ENCODE data around the gene KCNIP1. TPM values are rescaled to one million over a fixed set of nuclear protein-coding genes. Genes with fewer than 3 reads are reported as not detected.
A peak's percentile ranks its signal among the peaks of the same experiment; 100 is the strongest.

The KCNIP1 gene
- total RNA-seq, 1 donor from 2014 or later = not detected

DNA sequence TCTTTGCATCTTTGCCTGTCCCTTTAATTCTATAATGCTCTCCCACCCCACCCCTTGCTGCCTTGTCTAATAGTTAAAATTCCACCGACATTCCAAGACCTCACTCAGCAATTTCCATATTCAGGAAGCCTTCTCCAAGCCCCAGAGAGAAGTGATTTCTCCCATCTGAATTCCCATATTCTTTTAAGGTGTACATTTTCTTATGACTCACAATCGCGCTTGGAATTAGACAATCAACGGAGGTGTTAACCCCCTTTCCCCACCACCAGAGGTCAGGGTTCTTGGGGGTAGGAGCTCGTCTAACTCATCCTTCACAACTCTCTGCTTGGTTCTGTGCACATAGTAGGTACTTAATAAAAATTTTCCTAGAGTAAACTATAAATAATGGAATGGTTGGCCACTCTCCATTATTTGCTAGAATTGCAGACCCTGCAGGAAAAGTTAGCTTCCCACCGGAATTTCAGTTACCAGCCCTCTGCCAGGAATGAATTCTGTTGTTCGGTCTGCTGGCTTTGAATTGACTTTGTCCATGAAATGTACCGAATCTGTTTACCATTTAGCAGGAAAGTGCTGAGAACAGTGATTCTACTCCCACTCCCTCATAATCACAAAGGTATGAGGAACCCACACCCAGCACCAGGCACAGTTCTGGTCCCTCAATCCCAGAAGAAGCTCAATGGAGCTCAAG is 5.0 kb downstream of the KCNIP1 start:
- no peak for DNase-seq (ENCODE audit: low spot score)

DNA sequence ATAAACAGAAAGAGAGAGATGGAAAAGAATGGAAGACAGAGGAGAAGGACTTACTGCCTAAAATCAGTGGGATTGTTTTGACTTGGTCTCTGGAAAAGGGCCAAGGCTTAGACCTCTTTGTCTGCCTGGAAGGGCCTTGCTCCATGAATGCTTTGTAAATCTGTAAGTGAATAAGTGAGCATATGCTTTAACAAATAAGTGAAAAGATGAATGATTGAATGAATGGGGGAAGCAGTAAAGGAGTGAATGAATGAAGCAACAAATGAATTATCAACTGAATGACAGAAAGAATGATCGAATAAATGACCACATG is 5.5 kb downstream of the KCNIP1 start:
- DNase-seq (ENCODE audit: low spot score) = no peak

DNA sequence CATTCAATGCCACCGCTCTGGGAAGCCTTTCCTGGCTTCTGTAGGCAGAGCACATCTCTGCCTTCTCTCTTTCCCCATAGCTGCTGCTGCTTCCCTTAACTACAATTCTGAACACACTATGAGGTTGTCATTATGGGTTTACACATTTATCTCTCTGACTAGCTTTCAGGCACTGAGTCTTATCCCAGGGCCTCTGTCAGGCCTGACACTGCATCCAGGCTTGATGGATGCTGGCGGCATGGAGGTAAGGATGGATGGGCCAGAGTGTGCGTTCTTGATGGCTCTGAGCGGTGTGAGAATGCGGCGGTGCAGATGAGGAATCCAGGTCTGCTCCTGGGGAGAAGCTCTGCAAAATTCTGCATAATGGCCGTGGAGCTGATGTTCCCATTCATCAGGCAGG is 6.3 kb downstream of the KCNIP1 start:
- no peak for DNase-seq (ENCODE audit: low spot score)

DNA sequence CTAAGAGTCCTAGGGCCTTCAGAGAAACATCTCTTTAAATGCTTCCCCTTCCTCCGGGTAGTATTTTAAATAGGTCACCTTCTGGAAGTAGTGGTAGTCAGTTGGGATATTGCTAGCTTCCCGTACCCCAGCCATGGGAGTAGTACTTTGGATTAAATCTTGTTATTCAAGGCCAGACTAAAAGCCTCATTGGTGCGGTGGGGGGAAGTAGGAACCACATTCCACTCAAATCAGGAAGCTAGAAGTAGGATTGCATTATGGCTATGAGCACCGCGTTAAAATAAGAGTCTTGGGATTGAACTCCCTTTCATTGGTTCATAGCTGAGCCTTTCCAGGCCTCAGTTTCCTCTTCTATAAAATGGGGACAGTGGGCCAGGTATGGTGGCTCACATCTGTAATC is 6.7 kb downstream of the KCNIP1 start:
- DNase-seq (ENCODE audit: low spot score) = no peak

DNA sequence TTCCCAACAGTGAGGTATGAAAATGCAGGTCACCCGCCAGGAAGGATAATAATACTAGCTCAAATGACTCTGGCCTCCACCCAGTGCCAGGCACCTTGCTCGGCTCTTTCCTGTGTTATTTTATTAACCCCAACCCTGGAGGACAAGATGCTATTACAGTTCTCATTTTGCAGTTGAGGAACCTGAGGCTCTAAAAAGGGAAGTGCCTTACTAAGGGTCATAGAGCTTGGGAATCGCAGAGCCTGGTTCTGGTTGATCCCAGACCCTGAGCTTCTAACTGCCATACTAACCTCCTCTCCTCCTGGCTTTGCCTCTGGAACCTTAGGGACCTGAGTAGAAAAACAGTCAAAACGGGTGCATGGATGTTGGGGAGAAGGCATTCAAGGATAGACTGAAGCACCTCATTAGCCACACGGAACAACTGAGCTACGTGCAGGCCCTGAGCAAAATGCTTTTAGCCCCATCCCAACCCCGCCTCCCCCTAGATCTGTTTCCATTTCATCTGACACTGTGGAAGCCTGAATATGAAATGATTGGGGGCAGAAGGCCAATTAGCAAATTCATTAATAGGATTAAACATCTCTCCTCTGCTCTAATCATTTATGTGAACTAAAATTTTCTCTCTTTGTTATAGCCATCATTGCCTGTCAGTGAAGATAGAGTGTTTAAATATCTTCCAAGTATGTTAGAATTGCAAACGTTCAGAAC is 7.9 kb downstream of the KCNIP1 start:
- no peak for DNase-seq (ENCODE audit: low spot score)

DNA sequence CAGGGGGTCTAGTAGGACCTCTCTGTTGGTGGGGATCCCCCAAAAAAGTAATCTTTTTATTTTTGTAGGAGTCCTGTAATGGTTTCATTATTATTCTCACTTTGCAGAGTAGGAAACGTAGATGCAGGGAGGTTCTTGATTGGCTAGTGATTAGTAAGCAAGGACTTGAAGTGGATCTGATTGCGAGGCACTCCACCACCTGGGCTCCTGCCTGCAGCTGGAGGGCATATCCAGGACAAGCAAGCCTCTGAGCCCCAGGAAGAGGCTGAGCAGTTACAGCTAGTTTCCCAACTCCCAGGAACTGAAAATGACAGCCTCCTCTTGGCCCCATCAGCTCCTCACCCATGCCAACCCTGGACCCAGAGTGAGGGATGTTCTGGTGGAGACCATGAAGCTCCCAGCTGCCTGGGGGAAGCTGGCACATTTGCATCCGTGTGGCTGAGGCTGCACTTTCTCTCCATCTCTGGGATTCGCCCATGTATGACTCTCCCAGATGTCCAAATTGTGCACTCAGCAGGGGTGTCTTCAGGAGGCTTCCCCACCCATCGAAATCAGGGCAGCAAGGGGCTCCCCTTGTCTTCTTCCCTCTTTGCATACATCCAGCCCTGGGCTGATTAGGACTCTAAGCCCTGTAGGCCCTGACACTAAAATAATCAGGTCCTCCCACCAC is 10.2 kb downstream of the KCNIP1 start:
- no peak for DNase-seq (ENCODE audit: low spot score)

DNA sequence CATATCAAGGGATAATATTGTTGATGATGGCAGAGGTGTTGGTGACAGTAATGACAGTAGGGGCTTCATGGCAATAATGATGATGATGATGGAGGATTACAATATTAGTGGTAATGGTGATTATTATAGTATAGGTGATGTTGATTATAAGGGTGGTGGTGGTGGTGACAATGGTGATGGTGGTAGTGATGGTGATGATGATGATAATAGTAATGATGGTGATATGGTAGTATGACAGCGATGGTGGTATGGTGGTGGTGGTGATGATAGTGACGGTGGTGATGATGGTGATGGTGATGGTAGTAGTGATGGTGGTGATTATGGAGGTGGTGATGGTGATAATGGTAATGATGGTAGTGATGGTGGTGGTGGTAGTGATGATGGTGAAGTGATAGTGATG is 13.6 kb downstream of the KCNIP1 start:
- no peak for DNase-seq (ENCODE audit: low spot score)

DNA sequence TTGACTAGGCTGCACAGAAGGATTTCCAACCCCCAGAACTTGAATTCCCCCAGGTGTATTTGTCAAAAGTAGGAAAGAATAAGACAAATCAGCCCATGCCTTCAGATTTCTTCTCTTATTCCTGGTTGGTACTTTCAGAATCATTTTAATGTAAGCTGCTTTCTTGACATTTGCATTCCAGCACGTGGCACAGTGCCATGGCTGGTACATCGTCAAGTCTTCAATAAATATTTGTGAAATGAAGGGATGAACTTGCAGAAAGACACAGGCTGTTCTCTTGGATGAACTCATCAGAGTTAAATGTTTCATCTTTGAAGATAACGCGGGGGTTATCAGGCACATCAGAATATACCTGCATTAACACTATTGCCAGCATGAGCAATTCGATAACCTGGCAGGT is 14.5 kb downstream of the KCNIP1 start:
- DNase-seq (ENCODE audit: low spot score) = no peak

DNA sequence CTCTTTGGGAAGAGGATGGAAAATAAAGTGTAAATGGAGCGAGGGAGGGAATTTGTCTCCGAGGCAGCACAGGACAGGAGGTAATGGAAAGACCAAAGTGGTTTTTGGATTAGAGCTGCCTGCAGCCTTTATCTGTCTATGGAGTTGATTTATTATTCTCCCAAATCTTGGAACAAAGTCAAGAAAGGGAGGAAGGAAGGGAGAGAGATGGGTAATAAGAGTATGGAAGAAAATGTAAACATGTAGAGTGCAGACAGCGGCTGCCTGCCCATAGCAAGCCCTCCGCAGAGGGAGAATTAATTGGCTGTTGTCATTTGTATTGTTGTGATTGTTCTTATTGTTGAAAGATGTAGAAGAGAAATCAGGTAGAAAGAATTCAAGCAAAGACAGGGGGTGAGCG is 15.7 kb downstream of the KCNIP1 start:
- DNase-seq (ENCODE audit: low spot score) = no peak

DNA sequence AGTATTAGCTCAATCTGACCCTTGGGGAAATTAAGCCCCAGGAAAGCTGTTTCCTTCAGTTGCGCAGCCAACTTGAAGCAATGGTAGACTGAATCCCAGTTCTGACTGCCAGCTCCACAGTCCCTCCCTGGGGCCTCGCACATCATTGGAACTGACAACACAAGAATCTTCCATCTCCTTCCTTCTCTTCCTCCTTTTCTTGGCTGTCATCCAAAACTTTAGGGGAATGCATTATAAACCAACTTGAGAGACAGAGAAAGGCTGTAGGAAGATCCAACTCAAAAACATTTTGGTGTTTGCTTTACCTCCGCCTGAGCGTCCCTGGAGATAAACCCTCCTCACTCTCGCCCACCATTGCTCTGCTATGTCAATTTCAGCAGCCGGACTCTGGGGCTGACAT is 16.6 kb downstream of the KCNIP1 start:
- DNase-seq (ENCODE audit: low spot score) = no peak

DNA sequence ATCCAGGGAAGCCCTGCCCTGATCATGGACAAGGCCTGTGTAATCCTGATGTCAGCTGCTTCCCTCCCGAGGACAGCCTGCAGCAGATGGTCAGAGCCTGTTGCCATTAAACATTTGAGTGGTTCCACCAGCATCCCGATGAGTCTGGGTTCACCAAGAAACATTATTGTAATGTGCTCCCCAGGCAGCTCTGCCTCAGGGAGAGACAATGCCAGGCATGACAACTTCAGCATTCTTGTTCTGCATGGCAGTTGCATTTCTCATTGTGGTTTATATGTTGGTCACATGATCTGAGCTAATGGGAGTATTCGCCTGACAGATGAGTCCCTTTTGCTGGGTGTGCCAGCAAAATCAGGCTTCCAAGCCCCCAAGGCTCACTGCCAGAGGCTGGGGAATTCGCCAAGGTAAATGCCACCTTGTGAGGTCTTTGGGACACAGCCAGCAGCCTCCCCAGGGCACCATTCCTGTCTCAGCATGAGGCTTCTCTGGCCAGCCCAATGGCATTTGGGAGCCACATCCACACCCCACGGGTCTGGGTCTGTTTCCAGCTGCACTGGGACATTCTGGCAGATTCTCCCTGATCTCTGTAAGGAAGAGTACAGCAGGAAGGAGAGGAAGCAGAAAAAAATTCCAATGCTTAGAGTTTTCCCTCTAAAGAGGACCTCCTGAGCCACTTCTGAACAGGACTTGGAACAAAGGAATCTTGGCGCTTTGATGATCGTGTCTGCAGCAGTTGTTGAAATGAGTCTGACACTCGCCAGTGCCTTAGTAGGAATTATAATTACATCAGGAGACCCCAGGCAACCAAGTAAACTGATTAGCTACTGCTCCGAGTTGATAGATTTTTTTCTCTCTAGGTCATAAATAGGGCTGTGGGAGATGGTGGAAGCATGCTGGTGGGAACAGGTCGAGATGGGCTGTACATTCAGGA is 18.7 kb downstream of the KCNIP1 start:
- no peak for DNase-seq (ENCODE audit: low spot score)

DNA sequence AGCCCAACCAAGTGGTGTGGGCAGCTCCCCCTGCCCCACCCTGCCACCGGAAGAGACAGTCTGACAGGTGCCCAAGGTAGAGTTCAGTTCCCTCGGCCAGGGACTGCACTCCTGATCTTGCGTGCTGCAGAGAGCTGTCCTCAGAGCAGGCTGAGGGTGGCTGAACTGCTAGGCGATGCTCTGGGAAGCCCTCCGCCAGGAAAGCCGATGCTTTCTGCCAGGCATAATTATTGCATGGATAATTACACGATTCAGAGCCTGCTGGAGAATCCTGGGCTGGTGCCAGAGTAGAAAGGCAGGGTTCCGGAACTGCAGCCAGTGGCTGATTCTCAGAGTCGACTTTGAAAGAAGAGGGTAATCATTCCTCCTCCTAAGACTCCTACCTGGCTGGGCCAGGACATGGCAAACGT is 19.3 kb downstream of the KCNIP1 start:
- no peak for DNase-seq (ENCODE audit: low spot score)

DNA sequence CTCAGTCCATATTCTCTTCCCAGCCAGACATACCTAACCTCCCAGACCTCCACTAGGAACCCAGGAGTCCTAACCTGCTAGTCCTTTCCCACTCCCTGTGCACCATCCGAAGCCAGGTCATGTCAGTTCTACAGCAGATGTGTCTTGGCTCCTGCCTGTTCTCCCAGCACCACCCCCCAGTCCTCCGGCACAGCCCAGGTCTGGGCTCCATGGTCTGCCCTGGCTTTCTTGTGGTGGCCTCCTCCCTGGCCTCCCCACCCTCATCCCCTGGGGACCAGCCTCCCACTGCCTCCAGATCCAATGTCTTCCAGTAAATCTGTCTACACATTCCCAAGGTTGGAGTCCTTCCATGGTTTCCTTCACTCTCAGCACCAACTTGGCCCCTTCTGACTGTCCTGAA is 20.0 kb downstream of the KCNIP1 start:
- no peak for DNase-seq (ENCODE audit: low spot score)

DNA sequence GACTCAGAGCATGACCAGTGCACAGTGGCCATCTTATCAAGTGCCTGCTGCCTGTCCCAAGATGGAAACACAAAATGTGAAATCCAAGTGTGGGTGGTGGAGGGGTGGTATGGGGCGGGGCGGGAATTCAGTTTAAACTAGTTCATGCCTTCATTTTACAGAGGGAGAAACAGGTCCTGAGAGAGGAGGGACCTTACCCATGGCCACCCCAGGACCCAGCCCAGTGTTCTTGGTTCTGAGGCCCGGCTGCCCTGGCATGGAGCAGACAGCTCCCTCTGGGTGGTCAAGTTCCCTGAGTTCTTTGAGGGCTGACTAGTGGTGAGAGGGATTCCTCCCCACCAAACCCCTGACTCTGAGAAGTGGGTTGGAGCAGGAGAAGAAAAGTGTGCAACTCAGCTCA is 20.8 kb downstream of the KCNIP1 start:
- no peak for DNase-seq (ENCODE audit: low spot score)

DNA sequence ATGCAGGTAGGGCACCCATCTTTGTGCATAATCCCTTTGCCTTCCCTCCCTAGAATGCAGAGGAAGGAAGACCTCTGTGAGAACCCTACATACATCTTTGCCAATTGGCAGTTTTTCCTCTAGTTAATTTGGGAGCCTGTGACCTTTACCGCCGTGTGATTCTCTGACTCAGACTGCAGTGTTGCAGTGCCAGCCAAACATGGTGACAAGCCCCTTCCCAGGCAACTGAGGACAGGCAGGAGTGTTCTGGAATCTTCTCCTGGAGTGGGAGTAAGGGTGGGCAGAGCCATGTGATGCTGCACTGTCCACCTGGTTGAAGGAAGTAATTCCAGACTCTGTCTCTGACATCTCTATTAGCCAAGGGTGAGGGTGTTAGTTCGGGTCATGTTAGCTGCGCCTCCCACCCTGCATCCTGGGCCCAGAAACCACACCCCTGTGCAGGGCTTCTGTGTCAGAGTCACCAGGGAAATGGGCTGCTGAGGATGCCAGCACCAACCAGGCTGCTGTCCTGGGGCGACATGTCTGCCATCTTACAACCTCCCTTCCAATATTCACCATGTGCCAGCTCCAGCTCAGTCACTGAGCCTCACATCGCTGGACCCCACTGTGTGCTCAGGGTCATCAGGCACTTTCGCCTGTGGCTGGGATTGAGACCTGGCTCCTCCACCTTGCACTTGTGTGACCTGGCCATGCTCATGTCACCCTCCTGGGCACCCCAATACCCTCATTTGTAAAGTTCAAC is 21.8 kb downstream of the KCNIP1 start:
- DNase-seq (ENCODE audit: low spot score) = peak; percentile 62

DNA sequence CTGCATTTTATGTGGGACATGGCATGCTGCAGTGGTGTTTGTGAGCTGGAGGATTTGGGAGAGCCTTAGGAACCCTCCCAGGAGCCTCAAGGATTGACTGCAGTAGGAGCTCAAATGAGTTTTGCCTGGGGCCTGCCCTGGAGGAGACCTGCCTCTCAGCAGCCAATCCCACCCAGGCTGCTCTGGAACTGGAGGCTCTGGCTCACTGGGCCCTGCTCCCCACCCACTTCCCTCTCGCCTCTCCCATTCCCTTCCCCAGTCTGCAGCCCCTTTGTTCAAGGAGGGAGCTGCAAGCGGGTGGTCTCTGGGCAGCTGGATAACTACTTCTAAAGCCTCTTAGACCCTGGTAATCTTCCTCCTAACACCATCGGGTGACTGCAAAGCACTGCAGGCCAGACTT is 24.2 kb downstream of the KCNIP1 start:
- DNase-seq (ENCODE audit: low spot score) = peak; percentile 64

DNA sequence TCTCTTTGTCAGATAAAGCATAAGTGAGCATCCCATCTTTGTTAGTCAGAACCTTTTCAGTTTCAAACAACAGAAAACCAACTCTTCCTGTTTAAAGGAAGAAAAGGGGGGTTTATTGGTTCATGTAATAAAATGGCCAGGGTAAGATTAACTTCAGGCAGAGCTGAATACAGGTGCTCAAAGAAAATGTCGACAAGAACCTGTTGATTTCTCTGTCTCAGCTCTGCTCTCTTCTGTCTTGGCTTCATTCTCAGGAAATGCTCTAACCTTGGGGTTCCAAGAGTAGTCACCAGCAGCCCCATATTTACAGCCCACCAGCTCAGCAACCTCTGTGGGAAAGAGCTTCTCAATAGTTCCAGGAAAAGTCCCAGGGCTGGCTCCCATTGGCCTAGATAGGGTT is 25.2 kb downstream of the KCNIP1 start:
- DNase-seq (ENCODE audit: low spot score) = no peak

DNA sequence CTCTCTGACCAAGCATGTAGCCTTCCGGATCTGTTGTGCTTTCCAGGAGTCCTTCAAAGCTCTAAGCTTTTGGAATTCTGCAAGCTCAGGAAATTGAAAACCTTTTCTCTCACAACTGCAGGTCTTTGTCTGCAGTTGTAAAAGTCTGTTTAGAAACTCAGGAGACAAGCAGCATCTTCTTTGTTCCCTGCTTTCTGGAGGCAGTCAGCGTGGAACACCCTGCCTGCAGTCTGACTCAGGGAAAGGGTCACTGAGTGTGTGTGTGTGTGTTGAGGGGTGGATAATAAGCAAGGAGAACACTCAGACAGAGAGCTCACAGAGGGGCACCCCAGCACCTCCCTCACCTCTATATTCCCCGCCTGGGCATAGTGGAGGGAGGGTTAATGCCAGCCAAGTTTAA is 29.1 kb downstream of the KCNIP1 start:
- DNase-seq (ENCODE audit: low spot score) = no peak

DNA sequence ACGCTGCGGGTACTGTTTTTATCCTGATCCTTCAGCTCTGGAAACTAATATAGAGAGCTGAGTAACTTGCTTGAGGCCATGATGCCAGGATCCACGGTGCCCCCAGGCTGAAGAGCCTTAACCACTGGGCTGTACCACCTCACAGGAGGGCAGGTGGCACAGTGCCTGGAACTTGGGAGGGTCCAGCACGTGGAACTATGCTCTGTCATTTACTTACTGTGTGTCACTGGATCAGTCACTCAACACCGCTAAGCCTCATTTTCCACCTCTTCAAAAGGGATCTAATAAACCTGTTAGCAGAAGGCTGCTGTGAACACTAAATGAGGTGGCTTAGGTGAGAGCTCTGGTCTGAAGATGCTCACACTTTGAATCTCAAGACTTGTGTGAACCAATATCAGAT is 29.6 kb downstream of the KCNIP1 start:
- DNase-seq (ENCODE audit: low spot score) = peak; percentile 67

DNA sequence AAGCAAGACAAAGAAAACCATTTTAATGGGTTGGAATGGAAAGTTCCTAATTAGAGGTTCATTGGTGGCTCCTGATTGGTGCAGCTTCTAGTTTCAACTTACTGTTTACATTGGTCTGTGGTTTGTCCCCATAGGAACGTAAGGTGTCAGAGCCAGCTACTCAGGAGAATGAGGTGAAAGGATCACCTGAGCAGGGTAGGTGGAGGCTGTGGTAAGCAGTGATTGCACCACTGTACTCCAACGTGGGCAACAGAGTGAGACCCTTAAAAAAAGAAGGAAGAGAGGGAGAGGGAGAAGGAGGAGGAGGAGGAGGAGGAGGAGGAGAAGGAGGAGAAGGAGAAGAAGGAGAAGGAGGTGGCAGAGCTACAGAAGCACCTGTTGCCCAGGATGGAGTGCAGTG is 30.4 kb downstream of the KCNIP1 start:
- DNase-seq (ENCODE audit: low spot score) = peak; percentile 11

DNA sequence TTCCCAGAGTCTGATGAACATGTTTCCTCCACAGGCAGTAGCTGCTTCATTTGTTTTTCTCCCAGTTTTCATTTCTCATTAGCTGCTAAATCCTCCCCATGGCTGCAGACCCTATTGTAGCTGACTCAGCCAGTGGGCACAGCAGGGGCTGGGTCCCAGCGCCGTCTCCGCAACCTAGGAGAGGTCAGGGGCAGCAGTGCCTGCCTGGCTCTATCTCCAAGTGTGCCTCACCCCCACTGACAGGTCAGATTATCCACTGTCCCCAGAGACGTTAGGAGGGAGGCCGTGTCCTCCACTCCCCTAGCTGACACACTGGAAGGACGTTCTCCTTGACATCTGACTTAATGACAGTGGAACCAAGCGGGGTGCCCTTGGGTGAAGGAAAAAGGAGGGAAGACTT is 31.1 kb downstream of the KCNIP1 start:
- peak; percentile 62 for DNase-seq (ENCODE audit: low spot score)

All from mesenteric fat pad (tissue), 1 donor.